Nephron progenitor cell (in vitro differentiated cells): Measurements from ENCODE around the gene DMRT3.

Experiments
- DNase-seq: peaks from one replicate; pipeline ENCODE4 v3.0.0; 2021
- H3K27ac Mint-ChIP-seq: 2 replicates; pipeline ENCODE4 v1.8.0; 2021; ENCODE audit warnings: mild to moderate bottlenecking, moderate library complexity, mixed read lengths
- H3K27me3 Mint-ChIP-seq: 2 replicates; pipeline ENCODE4 v1.8.0; 2021; ENCODE audit warnings: mild to moderate bottlenecking, low read depth, mixed read lengths; ENCODE audit not compliant: poor library complexity
- H3K36me3 Mint-ChIP-seq: 2 replicates; pipeline ENCODE4 v1.8.0; 2021; ENCODE audit warnings: low read depth, mixed read lengths
- H3K4me1 Mint-ChIP-seq: 2 replicates; pipeline ENCODE4 v1.8.0; 2021; ENCODE audit warnings: mixed read lengths
- H3K4me3 Mint-ChIP-seq: 2 replicates; pipeline ENCODE4 v1.8.0; 2021; ENCODE audit warnings: mild to moderate bottlenecking, moderate library complexity, mixed read lengths
- H3K9me3 Mint-ChIP-seq: 2 replicates; pipeline ENCODE4 v1.8.0; 2021; ENCODE audit warnings: mild to moderate bottlenecking, moderate library complexity, mixed read lengths
- TF ChIP-seq, protein P1 (sequence below): fragments of 200-600 bp; sonication (generic); IDR thresholded peaks from 2 replicates; pipeline ENCODE4 v1.5.0; 2021; ENCODE audit warnings: antibody characterized with exemption

The DMRT3 gene

DNA sequence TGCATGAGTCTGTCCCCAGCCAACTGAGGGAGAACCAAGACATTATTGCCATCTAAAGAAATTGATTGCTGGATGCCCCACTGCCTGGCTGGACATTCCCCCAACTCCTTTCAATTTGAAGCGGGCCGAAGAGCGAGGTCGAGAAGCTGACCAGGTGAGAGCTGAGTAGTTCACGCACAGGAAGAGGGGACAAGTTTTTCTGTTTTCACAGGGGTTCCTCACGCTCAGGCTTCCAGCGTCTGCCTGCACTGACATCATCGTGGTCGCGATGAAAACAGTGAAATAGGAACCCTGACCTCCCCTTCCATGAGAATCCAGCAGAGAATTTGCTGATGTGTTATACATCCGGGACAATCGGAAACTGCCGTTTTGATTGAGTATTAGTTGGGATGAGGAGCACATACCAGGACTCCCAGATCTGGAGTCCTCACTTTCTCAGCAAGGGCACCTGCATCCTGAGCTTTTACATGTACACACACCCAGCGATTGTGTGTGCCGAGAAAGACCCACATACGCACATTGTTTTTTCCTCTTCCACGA, 3.1 kb upstream of the DMRT3 start:
- Mint-ChIP-seq H3K27ac (no peak overlapping the region), H3K4me3 (peak overlapping the region; percentile 80), H3K36me3 (no peaks in the 10 kb centered on the region), H3K4me1 (peaks cover 58% of the 10 kb centered on the region), H3K9me3 (no peaks in the 10 kb centered on the region), H3K27me3 (peaks cover 98% of the 10 kb centered on the region)
- no peak for DNase-seq
- TF ChIP-seq, protein P1, sequence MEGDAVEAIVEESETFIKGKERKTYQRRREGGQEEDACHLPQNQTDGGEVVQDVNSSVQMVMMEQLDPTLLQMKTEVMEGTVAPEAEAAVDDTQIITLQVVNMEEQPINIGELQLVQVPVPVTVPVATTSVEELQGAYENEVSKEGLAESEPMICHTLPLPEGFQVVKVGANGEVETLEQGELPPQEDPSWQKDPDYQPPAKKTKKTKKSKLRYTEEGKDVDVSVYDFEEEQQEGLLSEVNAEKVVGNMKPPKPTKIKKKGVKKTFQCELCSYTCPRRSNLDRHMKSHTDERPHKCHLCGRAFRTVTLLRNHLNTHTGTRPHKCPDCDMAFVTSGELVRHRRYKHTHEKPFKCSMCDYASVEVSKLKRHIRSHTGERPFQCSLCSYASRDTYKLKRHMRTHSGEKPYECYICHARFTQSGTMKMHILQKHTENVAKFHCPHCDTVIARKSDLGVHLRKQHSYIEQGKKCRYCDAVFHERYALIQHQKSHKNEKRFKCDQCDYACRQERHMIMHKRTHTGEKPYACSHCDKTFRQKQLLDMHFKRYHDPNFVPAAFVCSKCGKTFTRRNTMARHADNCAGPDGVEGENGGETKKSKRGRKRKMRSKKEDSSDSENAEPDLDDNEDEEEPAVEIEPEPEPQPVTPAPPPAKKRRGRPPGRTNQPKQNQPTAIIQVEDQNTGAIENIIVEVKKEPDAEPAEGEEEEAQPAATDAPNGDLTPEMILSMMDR = no peak

DNA sequence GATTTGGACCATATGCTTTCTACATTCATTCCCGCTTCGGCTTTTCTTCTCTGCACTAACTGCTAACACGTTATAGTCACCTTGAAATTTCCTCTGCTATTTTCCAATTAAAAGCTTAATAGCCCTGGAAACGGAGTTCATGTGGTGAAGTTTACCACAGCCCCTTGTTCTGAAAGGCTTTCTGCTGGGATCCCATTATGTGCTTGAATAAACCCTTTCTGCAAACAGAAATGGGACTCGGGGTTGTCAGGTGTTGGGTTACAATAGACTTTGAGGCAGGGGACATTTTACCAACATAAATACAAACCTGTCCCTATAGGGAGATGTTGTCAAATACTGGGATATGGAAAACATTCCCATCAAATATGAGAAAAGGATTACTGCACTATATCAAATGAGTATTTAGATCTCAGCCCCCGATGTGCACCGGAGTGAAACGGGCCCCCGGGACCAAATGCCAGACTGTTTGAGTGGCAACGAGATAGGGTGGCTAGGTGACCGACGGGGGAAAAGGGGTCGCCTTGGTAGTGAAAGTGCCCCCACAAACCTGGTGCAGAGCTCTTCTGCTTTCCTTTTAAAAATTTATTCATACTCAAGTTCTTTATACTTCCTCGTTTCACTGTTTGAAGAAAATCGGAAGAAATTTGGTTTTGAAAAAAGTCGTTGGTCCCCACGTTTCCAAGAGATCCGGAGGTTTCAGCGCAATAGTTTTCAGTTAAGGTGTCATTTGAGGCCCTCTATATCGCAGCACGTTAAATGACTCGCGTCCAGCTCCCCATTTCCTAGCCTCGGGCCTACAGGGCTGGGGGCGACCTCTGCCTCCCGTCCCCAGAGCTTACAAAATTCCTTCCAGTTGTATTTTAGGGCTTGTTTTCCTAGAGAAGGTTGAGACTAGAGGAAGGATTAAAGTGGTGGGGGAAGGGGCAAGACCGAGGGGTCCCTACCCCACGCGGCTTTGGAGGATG, 2.1 kb upstream of the DMRT3 start:
- Mint-ChIP-seq H3K27ac (no peak overlapping the region), H3K27me3 (peaks cover 98% of the 10 kb centered on the region), H3K9me3 (no peaks in the 10 kb centered on the region), H3K36me3 (no peaks in the 10 kb centered on the region), H3K4me3 (peak overlapping the region; percentile 80), H3K4me1 (peaks cover 54% of the 10 kb centered on the region)
- DNase-seq = no peak
- TF ChIP-seq, protein P1 = no peak

GRCh38 chr9:974996-975739, 1.3 kb upstream of the DMRT3 start:
- Mint-ChIP-seq H3K36me3 (no peaks in the 10 kb centered on the region), H3K9me3 (no peaks in the 10 kb centered on the region), H3K27ac (no peak overlapping the region), H3K4me3 (peak overlapping the region; percentile 80), H3K4me1 (peaks cover 52% of the 10 kb centered on the region), H3K27me3 (peaks cover 98% of the 10 kb centered on the region)
- DNase-seq = peak; percentile 42
- TF ChIP-seq, protein P1 = no peak

DNA sequence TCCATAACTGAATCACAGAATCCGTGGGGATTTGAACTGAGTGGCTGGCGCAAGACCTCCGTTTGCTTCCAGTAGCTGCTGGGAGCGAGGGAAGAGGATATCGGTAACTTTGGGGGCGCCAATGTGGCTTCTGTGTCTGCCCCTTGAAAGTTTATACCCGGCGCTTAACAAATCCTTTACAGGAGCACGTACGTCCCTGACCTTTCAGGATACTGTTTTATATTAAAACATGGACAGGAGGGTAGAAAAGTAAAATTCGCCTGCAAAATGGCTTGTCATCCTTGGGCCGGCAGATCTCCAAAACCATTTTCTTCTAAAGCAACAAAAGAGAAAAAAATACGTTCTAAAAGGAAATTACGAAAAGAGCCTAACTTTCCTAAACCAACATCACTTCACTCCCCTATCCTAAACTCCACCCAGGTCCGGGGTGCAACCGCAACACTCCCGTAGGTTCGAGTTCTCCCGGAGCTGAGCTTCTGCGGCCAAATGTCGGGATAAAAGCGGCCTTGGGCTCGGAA, 656 bp upstream of the DMRT3 start:
- no peak for DNase-seq

More for the DNA sequence above, 656 bp upstream of the DMRT3 start:
- H3K27me3 Mint-ChIP-seq = peaks cover 98% of the 10 kb centered on the region
- TF ChIP-seq, protein P1 = no peak
- peaks cover 53% of the 10 kb centered on the region for H3K4me1 Mint-ChIP-seq
- H3K27ac Mint-ChIP-seq = no peak overlapping the region
- peak overlapping the region; percentile 80 for H3K4me3 Mint-ChIP-seq
- no peaks in the 10 kb centered on the region for H3K36me3 Mint-ChIP-seq
- no peaks in the 10 kb centered on the region for H3K9me3 Mint-ChIP-seq
